Fibroblast of mammary gland (primary cell): ENCODE data around the gene FBXL17.

Experiments used
- DNase-seq: peaks from one replicate; pipeline ENCODE4 v3.0.0-alpha.2; 2010; ENCODE audit warnings: low read depth
- H3K4me3 ChIP-seq: 2 replicates; pipeline ENCODE4 v1.5.1; 2011; ENCODE audit warnings: low read depth, mild to moderate bottlenecking, low read length, moderate library complexity; ENCODE audit not compliant: control insufficient read depth
- CTCF ChIP-seq: conservative IDR thresholded peaks from 2 replicates; pipeline ENCODE4 v1.5.1; 2011; ENCODE audit warnings: low read depth, low read length, inconsistent platforms; ENCODE audit not compliant: control insufficient read depth, insufficient read depth

FBXL17 gene

GRCh38 chr5:108122702-108123101 lies 259.2 kb downstream of the FBXL17 start:
- H3K4me3 ChIP-seq: no peak overlapping the region
- no peak for TF ChIP-seq CTCF
- peak; percentile 4 for DNase-seq

GRCh38 chr5:108118813-108119514 lies 262.9 kb downstream of the FBXL17 start:
- H3K4me3 ChIP-seq: no peak overlapping the region
- no peak for TF ChIP-seq CTCF
- DNase-seq: no peak

GRCh38 chr5:108115673-108116072 lies 266.2 kb downstream of the FBXL17 start:
- DNase-seq: no peak
- H3K4me3 ChIP-seq: no peak overlapping the region
- TF ChIP-seq CTCF: no peak

GRCh38 chr5:108113950-108114349 lies 267.9 kb downstream of the FBXL17 start:
- no peak for TF ChIP-seq CTCF
- DNase-seq: no peak

GRCh38 chr5:108111736-108112135 lies 270.2 kb downstream of the FBXL17 start:
- TF ChIP-seq CTCF: no peak
- H3K4me3 ChIP-seq: no peak overlapping the region
- DNase-seq: no peak

More at GRCh38 chr5:108113950-108114349, 267.9 kb downstream of the FBXL17 start:
- no peak overlapping the region for H3K4me3 ChIP-seq

GRCh38 chr5:108109059-108109458 lies 272.8 kb downstream of the FBXL17 start:
- no peak overlapping the region for H3K4me3 ChIP-seq
- no peak for TF ChIP-seq CTCF
- DNase-seq: no peak
